Right lobe of liver (tissue), 4 donors: ENCODE results near the gene DOK6.

ENCODE experiments used
- CTCF ChIP-seq, 4 donors: fragments of 200-600 bp in 3 of 4; fragments of 450-650 bp in 1 of 4; IDR thresholded peaks; one replicate each; pipeline versions ENCODE4 v1.5.1 to v1.8.0; 2016 to 2022; ENCODE audit warnings: antibody characterized with exemption in 4 of 4, mild to moderate bottlenecking in 2 of 4
- POLR2A ChIP-seq: fragments of 450-650 bp; IDR thresholded peaks from one replicate; pipeline ENCODE4 v1.6.1; 2017; ENCODE audit warnings: antibody characterized with exemption, mild to moderate bottlenecking
- donor health status: DM: no; HTN: no; CAD: no.
- donor health status: DM: no; HTN: no; CAD: no.
- donor health status: DM: no; HTN: yes; CAD: no.

- TF ChIP-seq POLR2A = no peak
- no peak for TF ChIP-seq CTCF (IDR thresholded peaks at IDR 0.05)
These were observed 438.1 kb downstream of the DOK6 start for GRCh38 chr18:69838620-69839411.
